Ectodermal cell (in vitro differentiated cells): ENCODE measurements around the gene FZD2.

Experiments
- H3K27ac ChIP-seq: 2 replicates; pipeline ENCODE4 v1.7.0; 2013; ENCODE audit warnings: mild to moderate bottlenecking, low read depth, low read length; ENCODE audit not compliant: insufficient read depth, poor library complexity, severe bottlenecking
- H3K27me3 ChIP-seq: 2 replicates; pipeline ENCODE4 v1.7.0; 2013; ENCODE audit warnings: mild to moderate bottlenecking, low read length; ENCODE audit not compliant: insufficient read depth, control insufficient read depth, poor library complexity, severe bottlenecking
- H3K36me3 ChIP-seq: one replicate; pipeline ENCODE4 v1.7.0; 2013; ENCODE audit warnings: low read length; ENCODE audit not compliant: control insufficient read depth, insufficient read depth
- H3K4me1 ChIP-seq: one replicate; pipeline ENCODE4 v1.7.0; 2013; ENCODE audit warnings: low read length; ENCODE audit not compliant: control insufficient read depth, insufficient read depth
- H3K4me3 ChIP-seq: 2 replicates; pipeline ENCODE4 v1.7.0; 2013; ENCODE audit warnings: low read depth, low read length, control low read depth; ENCODE audit not compliant: insufficient read depth
- H3K9me3 ChIP-seq: 2 replicates; pipeline ENCODE4 v1.7.0; 2013; ENCODE audit warnings: mild to moderate bottlenecking, low read length, moderate library complexity; ENCODE audit not compliant: control insufficient read depth
- WGBS, 2 experiments: methylation state at CpG; one replicate each; pipeline ENCODE4 v1.1.7; 2013; ENCODE audit warnings: missing lambda C conversion rate in 2 of 2; 5-methylcytosine and 5-hydroxymethylcytosine counted together

FZD2 gene

GRCh38 chr17:44606658-44607057 is 49.4 kb downstream of the FZD2 start:
- WGBS, 2 experiments, result 96 to 97% methylated on average over 11 of the region's 11 CpGs
- Histone ChIP-seq H3K27me3 (no peaks in the 10 kb centered on the region), H3K27ac (no peak overlapping the region), H3K9me3 (no peaks in the 10 kb centered on the region), H3K4me1 (peaks cover 25% of the 10 kb centered on the region), H3K4me3 (no peak overlapping the region), H3K36me3 (no peaks in the 10 kb centered on the region)

- no peak overlapping the region for H3K4me3 ChIP-seq
- H3K36me3 ChIP-seq, result no peaks in the 10 kb centered on the region
- H3K4me1 ChIP-seq, result peaks cover 25% of the 10 kb centered on the region
- H3K9me3 ChIP-seq, result no peaks in the 10 kb centered on the region
- no peaks in the 10 kb centered on the region for H3K27me3 ChIP-seq
- WGBS, 2 experiments, result 45 to 47% methylated on average over 10 of the region's 10 CpGs
- no peak overlapping the region for H3K27ac ChIP-seq
Measured at GRCh38 chr17:44607836-44608690, 50.8 kb downstream of the FZD2 start.

- WGBS, 2 experiments, result 90 to 91% methylated on average over 6 of the region's 6 CpGs
- Histone ChIP-seq H3K27me3 (no peaks in the 10 kb centered on the region), H3K36me3 (no peaks in the 10 kb centered on the region), H3K4me3 (no peak overlapping the region), H3K27ac (peak overlapping the region; percentile 26), H3K4me1 (peaks cover 25% of the 10 kb centered on the region), H3K9me3 (no peaks in the 10 kb centered on the region)
Measured at GRCh38 chr17:44608727-44609435, 51.6 kb downstream of the FZD2 start.

GRCh38 chr17:44610331-44610730 is 53.0 kb downstream of the FZD2 start:
- Histone ChIP-seq H3K27ac (no peak overlapping the region), H3K36me3 (no peaks in the 10 kb centered on the region), H3K4me3 (no peak overlapping the region), H3K27me3 (no peaks in the 10 kb centered on the region), H3K9me3 (no peaks in the 10 kb centered on the region), H3K4me1 (peaks cover 23% of the 10 kb centered on the region)
- 66 to 72% methylated on average over 4 of the region's 4 CpGs for WGBS, 2 experiments
